ENCODE data around the gene BFSP2.

The BFSP2 gene, protein sequence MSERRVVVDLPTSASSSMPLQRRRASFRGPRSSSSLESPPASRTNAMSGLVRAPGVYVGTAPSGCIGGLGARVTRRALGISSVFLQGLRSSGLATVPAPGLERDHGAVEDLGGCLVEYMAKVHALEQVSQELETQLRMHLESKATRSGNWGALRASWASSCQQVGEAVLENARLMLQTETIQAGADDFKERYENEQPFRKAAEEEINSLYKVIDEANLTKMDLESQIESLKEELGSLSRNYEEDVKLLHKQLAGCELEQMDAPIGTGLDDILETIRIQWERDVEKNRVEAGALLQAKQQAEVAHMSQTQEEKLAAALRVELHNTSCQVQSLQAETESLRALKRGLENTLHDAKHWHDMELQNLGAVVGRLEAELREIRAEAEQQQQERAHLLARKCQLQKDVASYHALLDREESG

DNA sequence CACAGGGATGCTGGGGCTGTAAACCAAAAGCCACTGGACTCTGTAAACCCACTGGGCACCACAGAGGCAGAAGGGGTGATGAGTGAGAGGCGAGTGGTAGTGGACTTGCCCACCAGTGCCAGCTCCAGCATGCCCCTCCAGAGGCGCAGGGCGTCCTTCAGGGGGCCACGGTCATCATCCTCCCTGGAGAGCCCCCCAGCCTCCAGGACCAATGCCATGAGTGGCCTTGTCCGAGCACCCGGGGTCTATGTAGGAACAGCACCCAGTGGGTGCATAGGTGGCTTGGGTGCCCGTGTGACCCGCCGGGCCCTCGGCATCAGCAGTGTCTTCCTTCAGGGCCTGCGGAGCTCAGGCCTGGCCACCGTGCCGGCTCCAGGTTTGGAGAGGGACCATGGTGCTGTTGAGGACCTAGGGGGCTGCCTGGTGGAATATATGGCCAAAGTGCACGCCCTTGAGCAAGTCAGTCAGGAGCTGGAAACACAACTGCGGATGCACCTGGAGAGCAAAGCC, at the start of gene BFSP2:
TSS of gene BFSP2 (plus strand) at position 51 of the 510 bp plus-strand sequence. CDS start at position 79, 28 bp downstream.
- DNase-seq, result no peak

- no peak for DNase-seq
Observed at GRCh38 chr3:133354721-133355120, 45.1 kb upstream of the BFSP2 start.

DNA sequence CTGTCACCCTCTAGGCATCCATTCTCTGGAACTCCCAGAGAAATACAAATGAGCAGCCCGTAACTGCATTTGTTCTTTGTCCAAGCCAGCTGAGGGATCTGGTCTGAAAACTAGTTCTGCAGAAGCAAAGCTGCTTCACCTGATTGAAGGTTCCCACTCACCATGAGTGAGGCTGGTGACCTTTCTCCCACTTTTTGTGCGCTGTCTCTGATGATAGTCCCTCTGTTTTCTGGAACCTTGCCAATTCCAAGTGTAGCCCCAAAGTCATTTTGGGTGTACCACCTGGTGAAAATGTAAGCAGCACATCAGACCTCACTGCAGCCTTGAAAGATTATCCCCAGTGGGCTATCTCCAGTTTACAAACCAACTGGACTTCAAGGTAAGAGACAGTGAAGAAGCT, 39.4 kb upstream of the BFSP2 start:
- no peak for DNase-seq

GRCh38 chr3:133361011-133361410, 38.8 kb upstream of the BFSP2 start:
- no peak for DNase-seq

GRCh38 chr3:133361435-133361834, 38.4 kb upstream of the BFSP2 start:
- no peak for DNase-seq

DNA sequence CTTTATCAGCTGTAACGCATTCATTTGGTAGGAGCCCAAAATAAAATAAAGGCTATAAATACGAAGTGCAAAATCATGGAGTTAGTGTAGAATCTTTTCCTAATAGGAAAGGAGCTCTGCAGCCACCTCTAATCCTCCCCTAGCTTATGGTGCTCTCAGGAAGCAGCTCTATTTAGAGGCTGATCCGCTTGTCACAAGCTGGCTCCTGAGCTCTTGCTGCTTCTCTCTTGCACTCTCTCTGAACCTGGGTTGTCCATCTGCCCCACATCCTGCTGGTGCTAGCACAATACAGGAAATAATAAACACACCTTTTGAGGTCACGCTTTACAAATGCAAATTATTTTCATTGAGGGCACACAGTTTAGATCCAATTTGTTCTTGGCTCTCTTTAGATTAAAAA, 37.3 kb upstream of the BFSP2 start:
- no peak for DNase-seq

GRCh38 chr3:133364704-133365103, 35.2 kb upstream of the BFSP2 start:
- DNase-seq, result no peak

DNA sequence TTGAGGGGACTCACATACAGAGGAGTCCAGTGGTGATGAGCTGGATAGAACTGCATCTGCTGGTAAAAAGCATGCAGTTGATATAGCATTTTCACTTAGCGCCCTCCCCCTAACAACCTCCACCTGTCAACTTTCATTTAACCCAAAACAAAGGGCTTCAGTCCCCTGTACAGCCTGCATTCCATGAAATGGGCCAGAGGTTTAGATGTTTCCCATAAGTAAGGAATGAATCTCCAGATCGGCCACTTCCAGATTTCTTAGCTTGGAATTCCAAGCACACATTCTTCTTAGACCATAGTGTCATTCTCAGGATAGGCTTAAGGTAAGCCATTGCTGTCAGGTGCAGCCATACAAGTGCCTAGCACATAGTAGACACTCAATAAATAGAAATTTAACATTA, 32.9 kb upstream of the BFSP2 start:
- DNase-seq, result no peak

- no peak for DNase-seq
Observed at GRCh38 chr3:133367403-133367802, 32.5 kb upstream of the BFSP2 start.

GRCh38 chr3:133367956-133368355, 31.9 kb upstream of the BFSP2 start:
- no peak for DNase-seq

DNA sequence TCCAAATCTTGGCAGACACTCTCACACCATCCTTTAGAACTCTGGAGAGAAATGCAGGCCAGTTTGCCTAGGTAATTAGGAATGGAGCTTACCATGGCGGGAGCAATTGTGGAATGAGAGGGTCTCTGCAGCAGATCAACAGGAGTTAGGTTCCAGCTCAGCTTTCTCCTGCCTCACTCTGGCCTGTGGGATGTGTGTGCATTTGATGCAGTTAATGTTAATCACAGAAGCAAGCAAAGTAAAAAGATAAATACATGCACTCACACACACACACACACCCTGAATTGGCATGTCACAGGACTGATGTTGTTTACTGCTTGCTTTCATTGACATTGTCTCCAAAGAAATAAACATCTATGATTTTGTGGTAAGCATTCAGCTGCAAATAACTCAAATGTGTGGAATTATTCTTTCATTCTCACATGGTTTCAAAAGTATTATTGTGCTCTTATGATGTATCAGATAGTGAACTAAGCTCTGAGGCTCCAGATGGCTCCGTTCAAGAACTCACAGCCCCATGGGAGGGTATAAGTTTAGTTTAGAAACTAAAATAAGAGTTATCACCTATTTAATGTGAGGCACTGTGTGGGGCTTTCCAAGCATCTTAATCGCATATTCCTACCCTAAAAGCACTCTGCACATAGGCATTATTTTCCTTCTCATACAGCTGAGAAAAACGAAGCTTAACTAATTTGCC, 31.3 kb upstream of the BFSP2 start:
- DNase-seq, result no peak

GRCh38 chr3:133369068-133369440, 30.8 kb upstream of the BFSP2 start:
- DNase-seq, result no peak

- no peak for DNase-seq
Observed at GRCh38 chr3:133371181-133371580, 28.7 kb upstream of the BFSP2 start.

DNA sequence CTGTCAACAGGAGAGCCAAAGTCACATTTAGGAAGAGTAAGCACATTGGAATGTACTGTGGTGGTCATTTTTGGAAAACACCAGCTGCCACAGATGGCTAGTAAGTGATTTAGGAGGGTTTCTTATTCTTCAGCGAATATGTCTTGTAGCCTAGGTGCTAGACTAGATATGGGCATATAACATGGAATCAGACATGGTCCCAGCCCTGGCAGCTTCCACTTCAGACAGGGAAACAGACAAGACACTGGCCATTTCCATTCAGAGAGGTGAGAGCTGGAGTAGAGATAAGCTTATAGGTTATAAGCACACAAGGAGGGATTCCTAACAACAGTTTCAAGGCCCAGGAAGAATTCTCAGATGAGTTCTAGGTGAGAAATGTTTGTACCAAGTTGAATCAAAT, 28.2 kb upstream of the BFSP2 start:
- no peak for DNase-seq

- DNase-seq, result peak in 1 of 2 experiments; percentile 40
Observed at GRCh38 chr3:133374708-133375402, 25.0 kb upstream of the BFSP2 start.

- no peak for DNase-seq
Observed at GRCh38 chr3:133375403-133375745, 24.5 kb upstream of the BFSP2 start.

- no peak for DNase-seq
Observed at GRCh38 chr3:133376810-133377209, 23.0 kb upstream of the BFSP2 start.

- no peak for DNase-seq
Observed at GRCh38 chr3:133377396-133377795, 22.5 kb upstream of the BFSP2 start.

DNA sequence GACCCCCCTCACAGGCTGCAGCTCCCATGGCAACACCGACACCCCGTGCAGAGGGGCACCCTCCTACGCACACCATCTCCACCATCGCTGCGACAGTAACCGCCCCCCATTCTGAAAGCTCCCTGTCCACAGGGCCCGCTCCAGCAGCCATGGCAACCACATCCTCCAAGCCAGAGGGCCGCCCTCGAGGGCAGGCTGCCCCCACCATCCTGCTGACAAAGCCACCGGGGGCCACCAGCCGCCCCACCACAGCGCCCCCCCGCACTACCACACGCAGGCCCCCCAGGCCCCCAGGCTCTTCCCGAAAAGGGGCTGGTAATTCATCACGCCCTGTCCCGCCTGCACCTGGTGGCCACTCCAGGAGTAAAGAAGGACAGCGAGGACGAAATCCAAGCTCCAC, 19.9 kb upstream of the BFSP2 start:
- DNase-seq, result no peak

GRCh38 chr3:133380481-133381225, 19.2 kb upstream of the BFSP2 start:
- no peak for DNase-seq

GRCh38 chr3:133381346-133382109, 18.3 kb upstream of the BFSP2 start:
- no peak for DNase-seq

DNA sequence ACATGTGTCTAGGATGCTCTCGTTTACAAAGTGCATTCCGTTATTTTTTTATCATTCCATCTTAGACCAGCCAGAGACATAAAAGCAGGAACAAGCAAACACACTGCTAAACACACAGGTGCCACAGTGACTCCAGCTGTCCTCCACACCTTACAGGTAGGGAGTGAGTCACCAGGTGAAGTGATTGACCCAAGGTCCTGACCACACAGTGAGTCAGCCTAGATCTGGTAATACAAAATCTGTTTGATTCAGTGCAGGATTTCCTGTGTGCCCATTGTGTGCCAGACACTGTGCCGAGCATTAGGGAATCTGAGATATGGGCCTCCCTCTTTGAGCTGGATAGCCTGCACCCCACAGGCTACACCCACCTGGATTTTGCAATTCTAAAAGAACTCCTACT, 16.7 kb upstream of the BFSP2 start:
- no peak for DNase-seq
